ENCODE results near the gene ZNF430.

Gene ZNF430

DNA sequence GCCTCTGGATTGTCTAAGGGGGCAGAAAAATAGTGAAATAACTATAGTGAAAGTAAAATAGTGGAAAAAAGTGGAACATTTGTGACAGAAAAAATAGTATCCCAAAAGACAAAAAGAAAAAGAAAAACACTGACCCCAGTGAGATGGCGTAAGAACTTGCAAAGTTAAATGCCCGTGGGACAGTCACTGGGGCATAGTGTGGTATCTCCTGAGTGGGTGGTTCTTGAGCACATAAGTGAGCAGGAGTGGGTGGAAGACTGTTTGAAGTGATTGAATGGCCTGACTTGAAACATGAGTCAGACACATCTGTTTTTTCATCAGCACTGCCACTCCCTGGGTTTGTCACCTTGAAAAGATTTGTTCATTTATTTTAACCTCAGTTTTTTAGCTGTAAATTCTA, 2.5 kb downstream of the ZNF430 start:
- Histone ChIP-seq H3K4me3 (ENCODE audit: low read depth, low read length, poor library complexity, severe bottlenecking) (no peak overlapping the region), H2AFZ (ENCODE audit: low read length) (no peak overlapping the region), H3K4me2 (ENCODE audit: low read length) (peak overlapping the region; percentile 100; the same call in 1 of the 2 replicates)

DNA sequence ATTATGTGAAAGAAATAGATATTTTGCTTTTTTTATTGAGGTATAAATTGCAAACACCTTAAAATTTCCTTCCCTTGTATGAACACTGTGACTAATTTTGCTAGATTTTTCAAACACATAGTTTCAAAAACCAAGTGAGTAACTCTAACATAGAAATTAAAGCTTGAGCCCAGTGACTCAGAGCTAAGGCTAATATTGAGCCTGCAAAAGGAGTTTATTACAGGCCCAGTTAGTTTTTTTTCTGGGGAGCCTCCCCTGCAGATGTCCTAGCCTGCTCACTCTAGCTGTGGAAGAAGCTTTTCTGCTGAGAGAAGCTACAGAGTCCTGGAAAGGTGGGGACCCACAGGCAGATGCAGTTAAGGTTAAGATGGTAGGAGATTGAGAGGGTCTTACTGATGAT, 3.4 kb downstream of the ZNF430 start:
- Histone ChIP-seq H3K36me3 (ENCODE audit: insufficient read depth, low read length) (peaks cover 65% of the 10 kb centered on the region), H2AFZ (ENCODE audit: low read length) (no peak overlapping the region), H3F3A (ENCODE audit: insufficient read depth, low read length) (no peaks in the 10 kb centered on the region), H3K79me2 (ENCODE audit: insufficient read depth, low read length) (peaks cover 68% of the 10 kb centered on the region), H3K4me1 (ENCODE audit: insufficient read depth, low read length, severe bottlenecking) (peaks cover 19% of the 10 kb centered on the region), H4K20me1 (ENCODE audit: insufficient read depth, low read length) (no peaks in the 10 kb centered on the region), H3K9ac (ENCODE audit: low read length) (no peak overlapping the region), H3K27ac (ENCODE audit: low read depth, low read length, poor library complexity, severe bottlenecking) (no peak overlapping the region), H3K9me3 (ENCODE audit: low read length) (no peaks in the 10 kb centered on the region), H3K4me2 (ENCODE audit: low read length) (no peak overlapping the region), H3K4me3 (ENCODE audit: low read depth, low read length, poor library complexity, severe bottlenecking) (no peak overlapping the region), H3K27me3 (ENCODE audit: insufficient read depth, low read length) (no peaks in the 10 kb centered on the region), H3K9me2 (ENCODE audit: low read depth, low read length) (no peaks in the 10 kb centered on the region)
- TF ChIP-seq, protein P1, sequence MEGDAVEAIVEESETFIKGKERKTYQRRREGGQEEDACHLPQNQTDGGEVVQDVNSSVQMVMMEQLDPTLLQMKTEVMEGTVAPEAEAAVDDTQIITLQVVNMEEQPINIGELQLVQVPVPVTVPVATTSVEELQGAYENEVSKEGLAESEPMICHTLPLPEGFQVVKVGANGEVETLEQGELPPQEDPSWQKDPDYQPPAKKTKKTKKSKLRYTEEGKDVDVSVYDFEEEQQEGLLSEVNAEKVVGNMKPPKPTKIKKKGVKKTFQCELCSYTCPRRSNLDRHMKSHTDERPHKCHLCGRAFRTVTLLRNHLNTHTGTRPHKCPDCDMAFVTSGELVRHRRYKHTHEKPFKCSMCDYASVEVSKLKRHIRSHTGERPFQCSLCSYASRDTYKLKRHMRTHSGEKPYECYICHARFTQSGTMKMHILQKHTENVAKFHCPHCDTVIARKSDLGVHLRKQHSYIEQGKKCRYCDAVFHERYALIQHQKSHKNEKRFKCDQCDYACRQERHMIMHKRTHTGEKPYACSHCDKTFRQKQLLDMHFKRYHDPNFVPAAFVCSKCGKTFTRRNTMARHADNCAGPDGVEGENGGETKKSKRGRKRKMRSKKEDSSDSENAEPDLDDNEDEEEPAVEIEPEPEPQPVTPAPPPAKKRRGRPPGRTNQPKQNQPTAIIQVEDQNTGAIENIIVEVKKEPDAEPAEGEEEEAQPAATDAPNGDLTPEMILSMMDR (IDR thresholded peaks at IDR 0.05; ENCODE audit: low read length), result no peak
- TF ChIP-seq EZH2 (IDR thresholded peaks at IDR 0.05; ENCODE audit: borderline replicate concordance, low read length), result no peak

More for the DNA sequence above, 2.5 kb downstream of the ZNF430 start:
- H3K36me3 ChIP-seq (ENCODE audit: insufficient read depth, low read length), result peaks cover 56% of the 10 kb centered on the region
- no peaks in the 10 kb centered on the region for H3K9me3 ChIP-seq (ENCODE audit: low read length)
- H3K79me2 ChIP-seq (ENCODE audit: insufficient read depth, low read length), result peaks cover 59% of the 10 kb centered on the region
- no peaks in the 10 kb centered on the region for H4K20me1 ChIP-seq (ENCODE audit: insufficient read depth, low read length)
- no peaks in the 10 kb centered on the region for H3F3A ChIP-seq (ENCODE audit: insufficient read depth, low read length)
- no peak overlapping the region for H3K27ac ChIP-seq (ENCODE audit: low read depth, low read length, poor library complexity, severe bottlenecking)
- TF ChIP-seq, protein P1 (IDR thresholded peaks at IDR 0.05; ENCODE audit: low read length), result no peak
- TF ChIP-seq EZH2 (IDR thresholded peaks at IDR 0.05; ENCODE audit: borderline replicate concordance, low read length), result no peak
- no peaks in the 10 kb centered on the region for H3K9me2 ChIP-seq (ENCODE audit: low read depth, low read length)
- H3K4me1 ChIP-seq (ENCODE audit: insufficient read depth, low read length, severe bottlenecking), result peaks cover 19% of the 10 kb centered on the region
- no peaks in the 10 kb centered on the region for H3K27me3 ChIP-seq (ENCODE audit: insufficient read depth, low read length)
- no peak overlapping the region for H3K9ac ChIP-seq (ENCODE audit: low read length)

GRCh38 chr19:21028969-21029268, 8.5 kb downstream of the ZNF430 start:
- Histone ChIP-seq H3K36me3 (ENCODE audit: insufficient read depth, low read length) (peaks cover 97% of the 10 kb centered on the region), H3F3A (ENCODE audit: insufficient read depth, low read length) (no peaks in the 10 kb centered on the region), H3K27ac (ENCODE audit: low read depth, low read length, poor library complexity, severe bottlenecking) (no peak overlapping the region), H3K79me2 (ENCODE audit: insufficient read depth, low read length) (peaks cover 65% of the 10 kb centered on the region), H4K20me1 (ENCODE audit: insufficient read depth, low read length) (no peaks in the 10 kb centered on the region), H3K27me3 (ENCODE audit: insufficient read depth, low read length) (no peaks in the 10 kb centered on the region), H3K9me3 (ENCODE audit: low read length) (no peaks in the 10 kb centered on the region), H3K4me2 (ENCODE audit: low read length) (no peak overlapping the region), H3K9ac (ENCODE audit: low read length) (no peak overlapping the region), H3K4me3 (ENCODE audit: low read depth, low read length, poor library complexity, severe bottlenecking) (no peak overlapping the region), H2AFZ (ENCODE audit: low read length) (no peak overlapping the region), H3K4me1 (ENCODE audit: insufficient read depth, low read length, severe bottlenecking) (no peaks in the 10 kb centered on the region), H3K9me2 (ENCODE audit: low read depth, low read length) (no peaks in the 10 kb centered on the region)
- TF ChIP-seq EZH2 (IDR thresholded peaks at IDR 0.05; ENCODE audit: borderline replicate concordance, low read length), result no peak
- TF ChIP-seq, protein P1 (IDR thresholded peaks at IDR 0.05; ENCODE audit: low read length), result no peak
